HG03196 (cell line): ENCODE results near the gene PCDHB8.
"Not testable (repeated sequence)": the region's sequence is repeated elsewhere in the genome, so short reads cannot be mapped to it uniquely, and the experiment has no call there.

Source experiments
- ATAC-seq: cut with Tn5 transposase; IDR thresholded peaks from one replicate; pipeline ENCODE4 v1.9.1; 2021; ENCODE audit not compliant: unreplicated experiment

Gene PCDHB8

DNA sequence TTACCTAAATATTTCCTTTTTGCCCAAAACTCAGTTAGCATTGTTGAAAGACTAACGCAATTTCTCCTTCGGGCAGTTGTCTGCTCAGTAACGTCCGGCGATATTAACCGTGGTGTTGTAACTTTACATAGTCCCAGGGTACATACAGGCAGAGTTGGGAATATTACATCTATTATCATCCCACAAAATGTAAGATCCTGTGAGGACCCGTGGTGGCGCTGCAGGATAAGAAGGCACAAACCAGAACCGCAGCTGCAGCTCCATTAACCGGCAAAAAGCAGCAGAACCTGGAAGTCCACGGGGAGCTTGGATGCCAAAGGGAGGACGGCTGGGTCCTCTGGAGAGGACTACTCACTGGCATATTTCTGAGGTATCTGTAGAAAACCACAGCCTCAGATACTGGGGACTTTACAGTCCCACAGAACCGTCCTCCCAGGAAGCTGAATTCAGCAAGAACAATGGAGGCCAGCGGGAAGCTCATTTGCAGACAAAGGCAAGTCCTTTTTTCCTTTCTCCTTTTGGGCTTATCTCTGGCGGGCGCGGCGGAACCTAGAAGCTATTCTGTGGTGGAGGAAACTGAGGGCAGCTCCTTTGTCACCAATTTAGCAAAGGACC lies at the start of gene PCDHB8:
Gene PCDHB8 (plus strand): TSS at position 214 of the 615 bp plus-strand sequence. CDS start 245 bp downstream, at position 459.
- ATAC-seq: not testable (repeated sequence)

GRCh38 chr5:141135030-141135717 lies 42.4 kb upstream of the PCDHB8 start, which contains the start of gene PCDHB5:
Gene PCDHB5 (plus strand): TSS chr5:141135206. CDS start chr5:141135435, 229 bp downstream.
- no peak for ATAC-seq

- ATAC-seq: no peak
Measured at GRCh38 chr5:141135718-141136266, 41.8 kb upstream of the PCDHB8 start.

DNA sequence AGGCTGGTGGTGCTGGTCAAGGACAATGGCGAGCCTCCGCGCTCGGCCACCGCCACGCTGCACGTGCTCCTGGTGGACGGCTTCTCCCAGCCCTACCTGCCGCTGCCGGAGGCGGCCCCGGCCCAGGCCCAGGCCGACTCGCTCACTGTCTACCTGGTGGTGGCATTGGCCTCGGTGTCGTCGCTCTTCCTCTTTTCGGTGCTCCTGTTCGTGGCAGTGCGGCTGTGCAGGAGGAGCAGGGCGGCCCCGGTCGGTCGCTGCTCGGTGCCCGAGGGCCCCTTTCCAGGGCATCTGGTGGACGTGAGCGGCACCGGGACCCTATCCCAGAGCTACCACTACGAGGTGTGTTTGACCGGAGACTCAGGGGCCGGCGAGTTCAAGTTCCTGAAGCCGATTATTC lies 40.2 kb upstream of the PCDHB8 start:
- not testable (repeated sequence) for ATAC-seq

DNA sequence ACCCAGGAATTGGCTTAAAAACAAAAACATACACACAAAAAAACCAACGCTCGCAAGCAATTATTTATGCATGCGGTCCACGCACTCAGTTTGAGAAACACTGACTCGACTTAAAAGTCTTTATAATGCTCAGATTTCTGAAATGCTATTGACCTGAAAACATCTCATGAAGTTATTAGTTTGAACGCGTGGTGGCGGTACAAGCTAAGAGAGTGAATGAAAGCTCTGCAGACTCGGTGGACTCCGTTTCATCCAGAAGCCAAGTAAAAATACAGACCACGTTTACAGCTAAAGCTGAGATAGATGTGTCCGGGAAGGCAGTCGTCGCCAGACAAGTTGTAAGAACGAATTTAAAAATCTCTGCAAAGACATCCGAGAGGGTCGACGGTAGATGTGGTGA lies 27.8 kb upstream of the PCDHB8 start, which contains the start of gene PCDHB6:
Gene PCDHB6 (plus strand): TSS at position 246 of the 400 bp plus-strand sequence. CDS start 201 bp downstream, outside the sequence.
- no peak for ATAC-seq

GRCh38 chr5:141150224-141150992 lies 27.2 kb upstream of the PCDHB8 start:
- ATAC-seq: no peak

DNA sequence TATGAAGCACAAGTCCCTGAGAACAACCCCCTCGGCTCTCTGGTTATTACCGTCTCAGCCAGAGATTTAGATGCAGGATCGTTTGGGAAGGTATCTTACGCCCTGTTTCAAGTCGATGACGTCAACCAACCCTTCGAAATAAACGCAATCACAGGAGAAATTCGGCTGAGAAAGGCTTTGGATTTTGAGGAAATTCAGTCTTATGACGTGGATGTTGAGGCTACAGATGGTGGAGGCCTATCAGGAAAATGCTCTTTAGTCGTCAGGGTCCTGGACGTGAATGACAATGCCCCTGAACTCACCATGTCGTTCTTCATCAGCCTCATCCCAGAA lies 26.6 kb upstream of the PCDHB8 start:
- ATAC-seq: no peak

GRCh38 chr5:141151632-141152031 lies 26.0 kb upstream of the PCDHB8 start:
- ATAC-seq: not testable (repeated sequence)

DNA sequence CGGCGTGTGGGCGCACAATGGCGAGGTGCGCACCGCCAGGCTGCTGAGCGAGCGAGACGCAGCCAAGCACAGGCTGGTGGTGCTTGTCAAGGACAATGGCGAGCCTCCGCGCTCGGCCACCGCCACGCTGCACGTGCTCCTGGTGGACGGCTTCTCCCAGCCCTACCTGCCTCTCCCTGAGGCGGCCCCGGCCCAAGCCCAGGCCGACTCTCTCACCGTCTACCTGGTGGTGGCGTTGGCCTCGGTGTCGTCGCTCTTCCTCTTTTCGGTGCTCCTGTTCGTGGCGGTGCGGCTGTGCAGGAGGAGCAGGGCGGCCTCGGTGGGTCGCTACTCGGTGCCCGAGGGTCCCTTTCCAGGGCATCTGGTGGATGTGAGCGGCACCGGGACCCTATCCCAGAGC lies 25.5 kb upstream of the PCDHB8 start:
- ATAC-seq: not testable (repeated sequence)

- ATAC-seq: no peak
Measured at GRCh38 chr5:141155540-141156374, 21.8 kb upstream of the PCDHB8 start.

- ATAC-seq: not testable (repeated sequence)
Measured at GRCh38 chr5:141157356-141157755, 20.2 kb upstream of the PCDHB8 start.

DNA sequence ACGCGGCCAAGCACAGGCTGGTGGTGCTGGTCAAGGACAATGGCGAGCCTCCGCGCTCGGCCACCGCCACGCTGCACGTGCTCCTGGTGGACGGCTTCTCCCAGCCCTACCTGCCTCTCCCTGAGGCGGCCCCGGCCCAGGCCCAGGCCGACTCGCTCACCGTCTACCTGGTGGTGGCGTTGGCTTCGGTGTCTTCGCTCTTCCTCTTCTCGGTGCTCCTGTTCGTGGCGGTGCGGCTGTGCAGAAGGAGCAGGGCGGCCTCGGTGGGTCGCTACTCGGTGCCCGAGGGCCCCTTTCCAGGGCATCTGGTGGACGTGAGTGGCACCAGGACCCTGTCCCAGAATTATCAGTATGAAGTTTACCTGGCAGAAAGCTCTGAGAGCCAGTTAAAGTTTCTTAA lies 19.7 kb upstream of the PCDHB8 start:
- ATAC-seq: not testable (repeated sequence)

DNA sequence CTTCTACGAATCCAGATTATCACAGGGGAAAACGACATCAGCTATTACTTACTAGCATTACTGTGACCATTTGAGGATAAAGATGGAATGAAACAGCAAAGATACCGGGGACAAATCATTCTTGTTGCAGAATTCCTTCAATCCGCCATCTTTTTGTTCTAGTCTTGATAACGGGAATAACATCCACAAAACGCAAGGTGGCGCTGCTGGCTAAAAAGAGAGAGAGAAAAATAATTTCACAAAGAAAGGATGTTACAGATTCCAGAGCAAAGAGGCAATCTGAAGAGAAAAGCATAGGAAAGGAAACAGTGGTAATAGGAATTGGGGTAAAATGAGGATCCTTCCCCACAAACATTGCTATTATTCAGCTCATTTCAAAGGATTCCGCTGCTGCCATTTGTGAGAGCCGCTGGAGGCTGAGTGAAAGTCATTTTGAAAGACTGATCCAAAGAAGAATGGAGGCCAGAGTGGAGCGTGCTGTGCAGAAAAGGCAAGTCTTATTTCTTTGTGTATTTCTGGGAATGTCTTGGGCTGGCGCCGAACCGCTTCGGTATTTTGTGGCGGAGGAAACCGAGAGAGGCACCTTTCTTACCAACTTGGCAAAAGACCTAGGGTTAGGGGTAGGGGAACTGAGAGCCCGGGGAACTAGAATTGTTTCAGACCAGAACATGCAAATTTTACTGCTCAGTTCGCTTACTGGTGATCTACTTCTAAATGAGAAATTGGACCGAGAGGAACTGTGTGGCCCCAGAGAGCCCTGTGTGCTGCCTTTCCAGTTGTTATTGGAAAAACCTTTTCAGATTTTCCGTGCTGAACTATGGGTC lies 5.0 kb upstream of the PCDHB8 start, which contains the start of gene PCDHB7:
Gene PCDHB7 (plus strand): TSS at position 264 of the 824 bp plus-strand sequence. CDS start 192 bp downstream, at position 456.
- ATAC-seq: no peak

DNA sequence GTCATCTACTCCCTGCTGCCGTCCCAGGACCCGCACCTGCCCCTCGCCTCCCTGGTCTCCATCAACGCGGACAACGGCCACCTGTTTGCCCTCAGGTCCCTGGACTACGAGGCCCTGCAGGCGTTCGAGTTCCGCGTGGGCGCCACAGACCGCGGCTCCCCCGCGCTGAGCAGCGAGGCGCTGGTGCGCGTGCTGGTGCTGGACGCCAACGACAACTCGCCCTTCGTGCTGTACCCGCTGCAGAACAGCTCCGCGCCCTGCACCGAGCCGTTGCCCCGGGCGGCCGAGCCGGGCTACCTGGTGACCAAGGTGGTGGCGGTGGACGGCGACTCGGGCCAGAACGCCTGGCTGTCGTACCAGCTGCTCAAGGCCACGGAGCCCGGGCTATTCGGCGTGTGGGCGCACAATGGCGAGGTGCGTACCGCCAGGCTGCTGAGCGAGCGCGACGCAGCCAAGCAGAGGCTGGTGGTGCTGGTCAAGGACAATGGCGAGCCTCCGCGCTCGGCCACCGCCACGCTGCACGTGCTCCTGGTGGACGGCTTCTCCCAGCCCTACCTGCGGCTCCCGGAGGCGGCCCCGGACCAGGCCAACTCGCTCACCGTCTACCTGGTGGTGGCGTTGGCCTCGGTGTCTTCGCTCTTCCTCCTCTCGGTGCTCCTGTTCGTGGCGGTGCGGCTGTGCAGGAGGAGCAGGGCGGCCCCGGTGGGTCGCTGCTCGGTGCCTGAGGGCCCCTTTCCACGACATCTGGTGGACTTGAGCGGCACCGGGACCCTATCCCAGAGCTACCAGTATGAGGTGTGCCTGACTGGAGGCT lies 3.1 kb upstream of the PCDHB8 start:
- ATAC-seq: not testable (repeated sequence)

GRCh38 chr5:141175933-141176332 lies 1.7 kb upstream of the PCDHB8 start:
- no peak for ATAC-seq

DNA sequence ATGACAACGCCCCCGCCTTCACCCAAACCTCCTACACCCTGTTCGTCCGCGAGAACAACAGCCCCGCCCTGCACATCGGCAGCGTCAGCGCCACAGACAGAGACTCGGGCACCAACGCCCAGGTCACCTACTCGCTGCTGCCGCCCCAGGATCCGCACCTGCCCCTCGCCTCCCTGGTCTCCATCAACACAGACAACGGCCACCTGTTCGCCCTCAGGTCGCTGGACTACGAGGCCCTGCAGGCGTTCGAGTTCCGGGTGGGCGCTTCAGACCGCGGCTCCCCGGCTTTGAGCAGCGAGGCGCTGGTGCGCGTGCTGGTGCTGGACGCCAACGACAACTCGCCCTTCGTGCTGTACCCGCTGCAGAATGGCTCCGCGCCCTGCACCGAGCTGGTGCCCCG lies 1.8 kb downstream of the PCDHB8 start:
- not testable (repeated sequence) for ATAC-seq

DNA sequence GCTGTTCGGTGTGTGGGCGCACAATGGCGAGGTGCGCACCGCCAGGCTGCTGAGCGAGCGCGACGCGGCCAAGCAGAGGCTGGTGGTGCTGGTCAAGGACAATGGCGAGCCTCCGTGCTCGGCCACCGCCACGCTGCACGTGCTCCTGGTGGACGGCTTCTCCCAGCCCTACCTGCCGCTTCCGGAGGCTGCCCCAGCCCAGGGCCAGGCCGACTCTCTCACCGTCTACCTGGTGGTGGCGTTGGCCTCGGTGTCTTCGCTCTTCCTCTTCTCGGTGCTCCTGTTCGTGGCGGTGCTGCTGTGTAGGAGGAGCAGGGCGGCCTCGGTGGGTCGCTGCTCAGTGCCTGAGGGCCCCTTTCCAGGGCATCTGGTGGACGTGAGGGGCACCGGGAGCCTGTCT lies 2.3 kb downstream of the PCDHB8 start:
- ATAC-seq: not testable (repeated sequence)

DNA sequence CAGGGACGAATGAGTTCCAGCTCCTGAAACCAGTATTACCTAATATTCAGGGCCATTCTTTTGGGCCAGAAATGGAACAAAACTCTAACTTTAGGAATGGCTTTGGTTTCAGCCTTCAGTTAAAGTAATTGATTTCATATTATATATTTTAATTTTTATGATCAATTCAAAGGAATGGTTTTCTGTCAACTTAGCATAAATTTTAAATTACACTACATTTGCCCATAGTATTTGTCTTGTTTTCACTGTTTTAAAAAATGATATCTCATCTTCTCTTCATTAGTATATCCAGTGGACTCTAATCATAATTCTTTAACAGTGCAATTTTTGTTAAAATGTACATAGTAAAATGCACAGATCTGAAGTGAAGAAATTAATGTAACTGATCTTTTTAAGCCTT lies 2.7 kb downstream of the PCDHB8 start:
- no peak for ATAC-seq

GRCh38 chr5:141182248-141182647 lies 4.7 kb downstream of the PCDHB8 start, which contains the start of gene PCDHB16:
Gene PCDHB16 (plus strand): TSS chr5:141182387. CDS start chr5:141182560, 173 bp downstream.
- no peak for ATAC-seq
